GM12878 (cell line): ENCODE measurements around the gene ARHGEF17. TPM values are rescaled to one million over a fixed set of nuclear protein-coding genes. Genes with fewer than 3 reads are reported as not detected.

ENCODE experiments used
- ATAC-seq: fragments of 200-7000 bp; cut with Tn5 transposase; 3 replicates; pipeline ENCODE4 v1.9.1; 2020; ENCODE audit warnings: mild to moderate bottlenecking, moderate library complexity
- BruUV-seq: library from RNA; stranded (reverse); fragments of 400-500 nt; replicated peaks from 2 replicates; lab custom pipeline; 2021; lab: Mats Ljungman, UMichigan
- CTCF ChIA-PET: fragments of 300-600 bp; sonication (Branson Sonifier 250); formaldehyde crosslinking; extraction: SDS; loops from one replicate; lab custom pipeline; 2021; ENCODE audit warnings: inconsistent platforms; lab: Yijun Ruan, JAX
- POLR2A ChIA-PET: fragments of 350-600 bp; formaldehyde crosslinking; extraction: SDS; loops from one replicate; lab custom pipeline; 2021; ENCODE audit warnings: inconsistent platforms; lab: Charles Lee
- RAD21 ChIA-PET: fragments of 300-600 bp; sonication (Branson Sonifier 250); formaldehyde crosslinking; loops from one replicate; lab custom pipeline; 2023; ENCODE audit warnings: antibody characterized with exemption; ENCODE audit not compliant: unreplicated experiment; lab: Charles Lee
- SMC1A ChIA-PET: fragments of 300-600 bp; sonication (Branson Sonifier 250); formaldehyde crosslinking; loops from one replicate; lab custom pipeline; 2023; ENCODE audit not compliant: unreplicated experiment, uncharacterized antibody; lab: Charles Lee
- DNase-seq: peaks from one replicate; pipeline ENCODE4 v3.0.0-alpha.2; 2011; ENCODE audit warnings: low read depth, low spot score
- FAIRE-seq: peaks from 3 replicates; lab custom pipeline; 2011; peaks lifted over from hg19 to GRCh38; lab: Jason Lieb, UNC
- H2AFZ ChIP-seq: 2 replicates; pipeline ENCODE4 v1.6.0; 2011; ENCODE audit warnings: low read depth, low read length, control low read depth; ENCODE audit not compliant: control insufficient read depth
- H3K27ac ChIP-seq: 2 replicates; pipeline ENCODE4 v1.5.1; 2011; ENCODE audit warnings: control low read depth; ENCODE audit not compliant: control insufficient read depth, insufficient read depth
- H3K27me3 ChIP-seq, 2 experiments: replicated peaks in 1 of 2; 2 replicates each; pipeline versions ENCODE4 v1.6.0 to v1.6.1; 2011; ENCODE audit warnings: low read length in 1 of 2; ENCODE audit not compliant: control insufficient read depth in 2 of 2, insufficient read depth in 2 of 2
- H3K36me3 ChIP-seq, 2 experiments: 2 replicates each; pipeline ENCODE4 v1.5.1; 2011; ENCODE audit warnings: low read length in 1 of 2; ENCODE audit not compliant: control insufficient read depth in 2 of 2, insufficient read depth in 2 of 2
- H3K4me1 ChIP-seq: 2 replicates; pipeline ENCODE4 v1.6.1; 2011; ENCODE audit warnings: mild to moderate bottlenecking, low read length, moderate library complexity, mixed read lengths; ENCODE audit not compliant: control insufficient read depth, insufficient read depth
- H3K4me2 ChIP-seq: 2 replicates; pipeline ENCODE4 v1.6.0; 2011; ENCODE audit warnings: control low read depth; ENCODE audit not compliant: control insufficient read depth, insufficient read depth
- H3K4me3 ChIP-seq: fragments of 200-600 bp; sonication (generic); 2 replicates; pipeline ENCODE4 v1.5.1; 2016
- H3K79me2 ChIP-seq: 2 replicates; pipeline ENCODE4 v1.6.0; 2011; ENCODE audit warnings: low read length; ENCODE audit not compliant: control insufficient read depth, insufficient read depth
- H3K9ac ChIP-seq: 2 replicates; pipeline ENCODE4 v1.8.0; 2011; ENCODE audit warnings: low read length, control low read depth, mixed read lengths; ENCODE audit not compliant: control insufficient read depth, insufficient read depth
- H3K9me3 ChIP-seq: replicated peaks from 3 replicates; pipeline ENCODE4 v1.5.1; 2011; ENCODE audit warnings: mild to moderate bottlenecking, low read length; ENCODE audit not compliant: control insufficient read depth, insufficient read depth
- H4K20me1 ChIP-seq: 2 replicates; pipeline ENCODE4 v1.6.0; 2011; ENCODE audit not compliant: control insufficient read depth, insufficient read depth
- ATF7 ChIP-seq: fragments of 450-650 bp; IDR thresholded peaks from 2 replicates; pipeline ENCODE4 v1.6.1; 2016; ENCODE audit warnings: low read depth, mild to moderate bottlenecking
- CBX3 ChIP-seq: fragments of 200-600 bp; sonication (generic); IDR thresholded peaks from 2 replicates; pipeline ENCODE4 v1.6.1; 2016; ENCODE audit warnings: low read depth, borderline replicate concordance
- PAX8 ChIP-seq: fragments of 450-650 bp; IDR thresholded peaks from 2 replicates; pipeline ENCODE4 v1.6.1; 2017; ENCODE audit warnings: mild to moderate bottlenecking, moderate library complexity
- POLR2A ChIP-seq: IDR thresholded peaks from 2 replicates; pipeline ENCODE4 v1.6.1; 2011; ENCODE audit warnings: low read depth, mild to moderate bottlenecking, low read length
- POLR2AphosphoS5 ChIP-seq: IDR thresholded peaks from 2 replicates; pipeline ENCODE4 v1.6.1; 2011; ENCODE audit warnings: mild to moderate bottlenecking, low read length, inconsistent platforms
- WGBS: methylation state at CpG from one replicate; pipeline ENCODE4 v1.1.6; 2016; ENCODE audit warnings: low lambda C conversion rate; ENCODE audit not compliant: insufficient replicate concordance, insufficient coverage; ENCODE audit errors: missing lambda C conversion rate; 5-methylcytosine and 5-hydroxymethylcytosine counted together
- in situ Hi-C: fragments of 300-500 bp; cut with MboI; formaldehyde crosslinking; loops from 9 replicates; pipeline ENCODE4 v1.14.3; 2018; ENCODE audit warnings: mixed read lengths
- intact Hi-C: fragments of 100-400 bp; cut with micrococcal nuclease; formaldehyde crosslinking; loops from one replicate; pipeline ENCODE4 v1.14.2; 2022; ENCODE audit not compliant: unreplicated experiment
- polyA plus RNA-seq, 11 experiments: library from polyadenylated mRNA; depleted of rRNA in 4 of 11; unstranded in 6 of 11; stranded (reverse) in 5 of 11; fragments of >200 nt; fragmentation: Nextera tagmentation in 4 of 11; fragmentation: Illumina TruSeq in 1 of 11; extraction: Ambion mirVana in 4 of 11; extraction: Trizol in 1 of 11; gene quantifications; 1 replicate in 1 of 11; 2 replicates in 10 of 11; pipeline versions ENCODE4 v1.2.1 to v1.2.3, GENCODE V29; 2011 to 2016; ENCODE audit warnings: inconsistent platforms in 2 of 11, missing spikeins in 2 of 11, low read depth in 1 of 11
- total RNA-seq, 4 experiments: library from RNA; depleted of rRNA in 3 of 4; stranded (reverse); fragments of >200 nt in 3 of 4; fragmentation: Illumina TruSeq in 1 of 4; extraction: Trizol in 1 of 4; gene quantifications; 2 replicates each; pipeline versions ENCODE4 v1.2.1 to v1.2.3, GENCODE V29; 2013 to 2021
- TF ChIP-seq, protein P1 (sequence below): fragments of 450-650 bp; IDR thresholded peaks from 2 replicates; pipeline ENCODE4 v1.6.1; 2014; ENCODE audit warnings: mild to moderate bottlenecking

ARHGEF17 gene
- total and polyA plus RNA-seq, 10 of the 15 experiments (the other 5 are each of a cell fraction or from before 2014, with no cell fraction given) = 0.15 to 11.0 (median 1.7) TPM

DNA sequence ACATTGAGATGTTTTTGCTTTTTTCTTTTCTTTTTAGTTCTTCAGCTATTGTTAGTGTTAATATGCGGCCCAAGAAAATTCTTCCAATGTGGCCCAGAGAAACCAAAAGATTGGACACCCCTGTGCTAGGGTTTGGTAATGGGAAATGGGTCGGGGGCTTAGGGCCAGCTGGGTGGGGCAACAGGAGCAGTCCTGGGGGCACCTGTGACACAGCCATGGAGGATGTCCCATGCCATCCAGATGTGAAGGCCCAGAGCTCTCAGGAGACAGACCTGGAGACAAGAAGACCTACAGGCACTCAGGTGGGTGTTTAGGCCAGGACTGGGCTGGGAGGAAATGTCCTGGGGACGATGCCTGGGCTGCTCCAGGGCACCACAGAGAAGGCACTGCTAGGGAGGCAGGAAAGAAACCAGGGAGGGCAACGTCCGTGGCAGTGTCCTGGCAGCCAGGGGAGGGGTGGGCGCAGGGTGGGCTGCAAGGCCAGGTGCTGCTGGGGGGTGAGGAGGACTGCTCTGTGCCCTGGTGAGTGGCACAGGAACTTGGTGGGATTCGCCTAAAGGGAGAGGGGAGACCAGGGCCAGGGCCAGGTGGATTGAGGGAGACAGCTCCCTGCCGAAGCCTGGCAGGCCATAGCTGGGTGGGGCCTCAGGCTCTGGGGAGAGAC, 89.5 kb downstream of the ARHGEF17 start:
- BruUV-seq = no TSS peak
- 97% methylated on average over 8 of the region's 8 CpGs for WGBS
- no peak for ATAC-seq
- no peak overlapping the region for H3K4me2 ChIP-seq
- no peak overlapping the region for H3K9ac ChIP-seq
- H3K4me1 ChIP-seq = no peaks in the 10 kb centered on the region
- H3K27ac ChIP-seq = no peak overlapping the region
- no peaks in the 10 kb centered on the region for H3K27me3 ChIP-seq
- ChIA-PET SMC1A (interaction anchor here (1.4 to 3.8 kb wide), 2 partner anchors 14 to 47 kb away, joined by 8 to 19 read pairs; no protein-coding TSS in a partner anchor), POLR2A (interaction anchor here (0.6 to 0.7 kb wide), 2 partner anchors 19 to 393 kb away, joined by 3 to 5 read pairs; no protein-coding TSS in a partner anchor), CTCF (interaction anchor here (1.0 to 25.6 kb wide), 3 partner anchors 26 to 264 kb away, joined by 3 to 400 read pairs (median 13); no protein-coding TSS in a partner anchor), RAD21 (interaction anchor here (0.7 to 1.7 kb wide), 4 partner anchors 12 to 263 kb away, joined by 3 to 7 read pairs (median 3); no protein-coding TSS in a partner anchor)
- H2AFZ ChIP-seq = no peak overlapping the region
- no peak overlapping the region for H3K4me3 ChIP-seq
- no peaks in the 10 kb centered on the region for H3K79me2 ChIP-seq
- H4K20me1 ChIP-seq = no peaks in the 10 kb centered on the region
- intact Hi-C loops = no loop called here
- in situ Hi-C loops = no loop called here
- no peak for DNase-seq
- FAIRE-seq = no peak
- TF ChIP-seq POLR2A = peak; percentile 45; the same call in 1 of the 2 replicates
- TF ChIP-seq, protein P1, sequence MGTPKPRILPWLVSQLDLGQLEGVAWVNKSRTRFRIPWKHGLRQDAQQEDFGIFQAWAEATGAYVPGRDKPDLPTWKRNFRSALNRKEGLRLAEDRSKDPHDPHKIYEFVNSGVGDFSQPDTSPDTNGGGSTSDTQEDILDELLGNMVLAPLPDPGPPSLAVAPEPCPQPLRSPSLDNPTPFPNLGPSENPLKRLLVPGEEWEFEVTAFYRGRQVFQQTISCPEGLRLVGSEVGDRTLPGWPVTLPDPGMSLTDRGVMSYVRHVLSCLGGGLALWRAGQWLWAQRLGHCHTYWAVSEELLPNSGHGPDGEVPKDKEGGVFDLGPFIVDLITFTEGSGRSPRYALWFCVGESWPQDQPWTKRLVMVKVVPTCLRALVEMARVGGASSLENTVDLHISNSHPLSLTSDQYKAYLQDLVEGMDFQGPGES = no peak
- peak; percentile 13; the same call in 1 of the 2 replicates for TF ChIP-seq POLR2AphosphoS5
- no peak for TF ChIP-seq CBX3
- TF ChIP-seq, all 136 proteins: peak for 2
- Histone ChIP-seq H3K36me3 (peaks cover 24 to 44% of the 10 kb centered on the region in 2 experiments), H3K9me3 (no peaks in the 10 kb centered on the region)

DNA sequence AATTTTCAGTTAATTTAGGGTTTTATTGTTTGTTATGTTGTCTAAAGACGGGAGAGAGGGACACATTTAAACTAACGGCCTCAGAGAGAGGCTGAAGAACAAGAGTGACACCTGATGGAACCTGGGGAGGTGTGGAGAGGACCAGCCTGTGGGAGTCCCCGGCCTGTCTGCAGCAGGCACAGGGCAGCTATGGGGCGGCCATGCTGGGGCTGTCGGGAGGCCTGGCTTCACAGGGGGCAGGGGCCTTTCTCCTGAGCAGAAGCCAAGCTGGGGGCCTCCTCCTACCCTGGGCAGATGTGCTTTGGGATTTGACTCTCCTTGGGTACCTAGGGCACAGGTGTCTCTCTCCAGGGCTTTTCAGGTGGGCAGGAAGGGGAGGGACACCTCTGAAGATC, 90.1 kb downstream of the ARHGEF17 start:
- ATAC-seq = no peak; the same call in 2 of the 3 replicates
- no peaks in the 10 kb centered on the region for H3K27me3 ChIP-seq
- no peaks in the 10 kb centered on the region for H3K79me2 ChIP-seq
- RAD21 ChIA-PET = interaction anchor here (1.7 kb wide), 1 partner anchor 262 kb away, joined by 7 read pairs; no protein-coding TSS in a partner anchor
- intact Hi-C loops = no loop called here
- no peaks in the 10 kb centered on the region for H3K9me3 ChIP-seq
- SMC1A ChIA-PET = interaction anchor here (3.8 kb wide), 1 partner anchor 47 kb away, joined by 19 read pairs; no protein-coding TSS in a partner anchor
- in situ Hi-C loops = no loop called here
- no peak for TF ChIP-seq PAX8
- no peak for TF ChIP-seq ATF7
- TF ChIP-seq POLR2AphosphoS5 = 0 out of 2 replicates have a peak, but pooled peaks have one; percentile 7
- 90% methylated on average over 5 of the region's 5 CpGs for WGBS
- no peak for FAIRE-seq
- no peak overlapping the region for H3K4me3 ChIP-seq
- no peaks in the 10 kb centered on the region for H4K20me1 ChIP-seq
- no peak overlapping the region for H3K9ac ChIP-seq
- peaks cover 26 to 39% of the 10 kb centered on the region in 2 experiments for H3K36me3 ChIP-seq
- no peak overlapping the region for H2AFZ ChIP-seq
- H3K27ac ChIP-seq = no peak overlapping the region
- H3K4me2 ChIP-seq = no peak overlapping the region
- no peak for DNase-seq
- H3K4me1 ChIP-seq = no peaks in the 10 kb centered on the region
- POLR2A ChIA-PET = no interaction called here
- no TSS peak for BruUV-seq
- CTCF ChIA-PET = interaction anchor here (25.6 kb wide), 1 partner anchor 44 kb away, joined by 400 read pairs; no protein-coding TSS in a partner anchor
